HEK293 (cell line): Measurements from ENCODE around the gene JMJD4.

ENCODE experiments used
- GLI4 ChIP-seq: fragments of 450-650 bp; formaldehyde crosslinking; IDR thresholded peaks from 2 replicates; pipeline ENCODE4 v1.5.1; 2016; ENCODE audit warnings: missing biosample characterization, missing genetic modification characterization
- INSM2 ChIP-seq: fragments of 450-650 bp; formaldehyde crosslinking; IDR thresholded peaks from 2 replicates; pipeline ENCODE4 v1.5.1; 2016; ENCODE audit warnings: missing biosample characterization, missing genetic modification characterization
- KLF10 ChIP-seq: fragments of 450-650 bp; IDR thresholded peaks from 2 replicates; pipeline ENCODE4 v1.5.1; 2018; ENCODE audit warnings: missing biosample characterization, mild to moderate bottlenecking, missing genetic modification characterization
- OVOL3 ChIP-seq: fragments of 450-650 bp; formaldehyde crosslinking; IDR thresholded peaks from 2 replicates; pipeline ENCODE4 v1.5.1; 2016; ENCODE audit warnings: missing biosample characterization, missing genetic modification characterization
- PRDM2 ChIP-seq: fragments of 450-650 bp; formaldehyde crosslinking; IDR thresholded peaks from 2 replicates; pipeline ENCODE4 v1.5.1; 2016; ENCODE audit warnings: missing biosample characterization, missing genetic modification characterization, borderline replicate concordance
- TSHZ1 ChIP-seq: fragments of 450-650 bp; formaldehyde crosslinking; IDR thresholded peaks from 2 replicates; pipeline ENCODE4 v1.5.1; 2016; ENCODE audit warnings: missing biosample characterization, missing genetic modification characterization, borderline replicate concordance
- ZBTB10 ChIP-seq: fragments of 450-650 bp; formaldehyde crosslinking; IDR thresholded peaks from 2 replicates; pipeline ENCODE4 v1.5.1; 2016; ENCODE audit warnings: missing biosample characterization, missing genetic modification characterization
- ZBTB8A ChIP-seq: fragments of 450-650 bp; formaldehyde crosslinking; IDR thresholded peaks from 2 replicates; pipeline ENCODE4 v1.5.1; 2016; ENCODE audit warnings: missing biosample characterization, missing genetic modification characterization
- ZNF16 ChIP-seq: fragments of 450-650 bp; formaldehyde crosslinking; IDR thresholded peaks from 2 replicates; pipeline ENCODE4 v1.5.1; 2016; ENCODE audit warnings: low read depth, missing biosample characterization, missing genetic modification characterization
- ZNF248 ChIP-seq: fragments of 450-650 bp; formaldehyde crosslinking; IDR thresholded peaks from 2 replicates; pipeline ENCODE4 v1.5.1; 2017; ENCODE audit warnings: missing biosample characterization, missing genetic modification characterization
- ZNF280D ChIP-seq: fragments of 450-650 bp; formaldehyde crosslinking; IDR thresholded peaks from 2 replicates; pipeline ENCODE4 v1.5.1; 2016; ENCODE audit warnings: missing biosample characterization, missing genetic modification characterization
- ZNF362 ChIP-seq: fragments of 450-650 bp; formaldehyde crosslinking; IDR thresholded peaks from 2 replicates; pipeline ENCODE4 v1.5.1; 2016; ENCODE audit warnings: missing biosample characterization, missing genetic modification characterization
- ZNF37A ChIP-seq: fragments of 450-650 bp; IDR thresholded peaks from 2 replicates; pipeline ENCODE4 v1.5.1; 2018; ENCODE audit warnings: missing biosample characterization, missing genetic modification characterization
- ZNF48 ChIP-seq: fragments of 450-650 bp; formaldehyde crosslinking; IDR thresholded peaks from 2 replicates; pipeline ENCODE4 v1.5.1; 2016; ENCODE audit warnings: missing biosample characterization, missing genetic modification characterization
- ZNF561 ChIP-seq: fragments of 450-650 bp; IDR thresholded peaks from 2 replicates; pipeline ENCODE4 v1.5.1; 2018; ENCODE audit warnings: missing biosample characterization, missing genetic modification characterization, borderline replicate concordance
- ZNF585B ChIP-seq: fragments of 450-650 bp; formaldehyde crosslinking; IDR thresholded peaks from 2 replicates; pipeline ENCODE4 v1.5.1; 2016; ENCODE audit warnings: missing biosample characterization, missing genetic modification characterization
- ZNF670 ChIP-seq: fragments of 450-650 bp; formaldehyde crosslinking; IDR thresholded peaks from 2 replicates; pipeline ENCODE4 v1.5.1; 2016; ENCODE audit warnings: missing biosample characterization, missing genetic modification characterization, low read depth

The JMJD4 gene

DNA sequence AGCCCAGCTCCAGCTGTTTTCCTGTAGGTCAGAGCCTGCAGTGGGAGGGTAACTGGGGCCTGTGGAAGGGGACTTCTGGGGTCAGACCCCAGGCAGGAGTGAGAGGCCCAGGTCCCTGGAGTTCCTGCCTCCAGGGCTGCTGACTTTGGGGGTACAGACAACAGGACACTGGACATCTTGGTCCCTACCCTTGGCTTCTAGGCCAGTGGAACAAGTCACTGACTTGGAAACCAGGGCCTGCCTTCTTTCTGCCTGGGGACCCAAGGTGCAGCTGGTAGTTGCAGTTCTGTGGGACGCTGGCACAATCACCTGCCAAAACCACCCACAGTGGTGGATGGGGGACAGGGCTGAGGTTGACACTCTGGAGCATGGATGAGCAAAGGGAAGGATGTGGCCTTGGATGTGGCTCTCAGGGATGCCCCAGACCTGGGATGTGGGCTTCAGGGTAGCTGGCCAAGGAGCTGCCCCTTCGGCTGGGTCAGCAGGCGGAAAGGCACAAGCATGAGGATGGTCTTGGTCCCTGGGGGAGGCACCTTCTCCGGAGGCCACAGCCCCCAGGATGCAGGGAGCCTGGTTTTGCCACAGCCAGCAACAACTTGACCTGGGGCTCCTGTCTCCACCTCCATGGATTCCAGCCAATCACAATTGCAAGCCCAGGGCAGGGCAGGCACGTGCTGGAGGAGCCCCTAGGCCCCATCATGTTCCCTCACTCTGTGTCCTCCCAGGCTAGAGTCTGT, 5.8 kb downstream of the JMJD4 start (continued):
- no peak for TF ChIP-seq ZNF670
- TF ChIP-seq PRDM2 (tag by site-specific recombination), result 0 out of 2 replicates have a peak, but pooled peaks have one; percentile 1
- no peak for TF ChIP-seq INSM2 (tag by site-specific recombination)
- TF ChIP-seq ZBTB10 (tag by site-specific recombination), result no peak
- no peak for TF ChIP-seq ZNF37A
- no peak for TF ChIP-seq ZNF362
- TF ChIP-seq ZBTB8A (tag by site-specific recombination), result no peak
- TF ChIP-seq ZNF16 (tag by site-specific recombination), result no peak
- no peak for TF ChIP-seq ZNF561
- TF ChIP-seq TSHZ1, result no peak
- 0 out of 2 replicates have a peak, but pooled peaks have one; percentile 17 for TF ChIP-seq GLI4 (tag by site-specific recombination)
- TF ChIP-seq ZNF280D (tag by site-specific recombination), result no peak
- TF ChIP-seq OVOL3, result no peak
- TF ChIP-seq ZNF248 (tag by site-specific recombination), result no peak
- no peak for TF ChIP-seq ZNF585B (tag by site-specific recombination)
- no peak for TF ChIP-seq ZNF48 (tag by site-specific recombination)
- no peak for TF ChIP-seq KLF10 (tag by site-specific recombination)
